DOHH2 (cell line): ENCODE measurements around the gene HOXB7.

Experiments
- H3F3A ChIP-seq: fragments of 200-600 bp; sonication (generic), shearing (Covaris generic); 2 replicates; pipeline ENCODE4 v1.6.0; 2016; ENCODE audit warnings: antibody characterized with exemption, mild to moderate bottlenecking; ENCODE audit not compliant: control insufficient read depth, insufficient read depth
- H3K27ac ChIP-seq: fragments of 200-600 bp; sonication (generic); 2 replicates; pipeline ENCODE4 v1.5.1; 2014; ENCODE audit warnings: low read depth, mild to moderate bottlenecking, low read length, moderate library complexity
- H3K27me3 ChIP-seq: fragments of 200-600 bp; sonication (generic); 2 replicates; pipeline ENCODE4 v1.6.1; 2014; ENCODE audit warnings: mild to moderate bottlenecking, low read length, mixed read lengths; ENCODE audit not compliant: control insufficient read depth
- H3K36me3 ChIP-seq: fragments of 200-600 bp; sonication (generic); 2 replicates; pipeline ENCODE4 v1.6.1; 2014; ENCODE audit warnings: mild to moderate bottlenecking, low read length, moderate library complexity, mixed read lengths; ENCODE audit not compliant: control insufficient read depth
- H3K4me1 ChIP-seq: fragments of 200-600 bp; sonication (generic); 2 replicates; pipeline ENCODE4 v1.6.1; 2014; ENCODE audit warnings: mild to moderate bottlenecking, low read length, mixed read lengths; ENCODE audit not compliant: control insufficient read depth
- H3K4me2 ChIP-seq: fragments of 200-600 bp; sonication (generic); 2 replicates; pipeline ENCODE4 v1.6.0; 2014; ENCODE audit warnings: mild to moderate bottlenecking, low read length, moderate library complexity
- H3K4me3 ChIP-seq: fragments of 200-600 bp; sonication (generic); 2 replicates; pipeline ENCODE4 v1.5.1; 2014; ENCODE audit warnings: mild to moderate bottlenecking, low read length, mixed read lengths
- H3K79me2 ChIP-seq: fragments of 200-600 bp; sonication (generic); 2 replicates; pipeline ENCODE4 v1.6.1; 2014; ENCODE audit warnings: mild to moderate bottlenecking, low read length, mixed read lengths; ENCODE audit not compliant: control insufficient read depth
- H3K9me2 ChIP-seq: fragments of 200-600 bp; sonication (generic); replicated peaks from 2 replicates; pipeline ENCODE4 v1.6.1; 2014; ENCODE audit warnings: mild to moderate bottlenecking, low read length, mixed read lengths; ENCODE audit not compliant: control insufficient read depth
- H3K9me3 ChIP-seq: fragments of 200-600 bp; sonication (generic); 2 replicates; pipeline ENCODE4 v1.6.1; 2014; ENCODE audit warnings: antibody characterized with exemption, low read length, mixed read lengths; ENCODE audit not compliant: control insufficient read depth, insufficient read depth
- H4K20me1 ChIP-seq: fragments of 200-600 bp; sonication (generic); 2 replicates; pipeline ENCODE4 v1.6.0; 2014; ENCODE audit warnings: low read depth, mild to moderate bottlenecking, antibody characterized with exemption, low read length, moderate library complexity; ENCODE audit not compliant: control insufficient read depth, insufficient read depth
- EZH2phosphoT487 ChIP-seq: fragments of 200-600 bp; sonication (generic); IDR thresholded peaks from 2 replicates; pipeline ENCODE4 v1.6.1; 2017; ENCODE audit warnings: borderline replicate concordance, mild to moderate bottlenecking, antibody characterized with exemption, low read length, moderate library complexity, mixed read lengths
- TF ChIP-seq, protein P1 (sequence below): fragments of 200-600 bp; sonication (generic); IDR thresholded peaks from one replicate; pipeline ENCODE4 v1.5.1; 2014; ENCODE audit warnings: antibody characterized with exemption, mild to moderate bottlenecking, low read depth, low read length; ENCODE audit not compliant: poor library complexity, severe bottlenecking

HOXB7 gene

DNA sequence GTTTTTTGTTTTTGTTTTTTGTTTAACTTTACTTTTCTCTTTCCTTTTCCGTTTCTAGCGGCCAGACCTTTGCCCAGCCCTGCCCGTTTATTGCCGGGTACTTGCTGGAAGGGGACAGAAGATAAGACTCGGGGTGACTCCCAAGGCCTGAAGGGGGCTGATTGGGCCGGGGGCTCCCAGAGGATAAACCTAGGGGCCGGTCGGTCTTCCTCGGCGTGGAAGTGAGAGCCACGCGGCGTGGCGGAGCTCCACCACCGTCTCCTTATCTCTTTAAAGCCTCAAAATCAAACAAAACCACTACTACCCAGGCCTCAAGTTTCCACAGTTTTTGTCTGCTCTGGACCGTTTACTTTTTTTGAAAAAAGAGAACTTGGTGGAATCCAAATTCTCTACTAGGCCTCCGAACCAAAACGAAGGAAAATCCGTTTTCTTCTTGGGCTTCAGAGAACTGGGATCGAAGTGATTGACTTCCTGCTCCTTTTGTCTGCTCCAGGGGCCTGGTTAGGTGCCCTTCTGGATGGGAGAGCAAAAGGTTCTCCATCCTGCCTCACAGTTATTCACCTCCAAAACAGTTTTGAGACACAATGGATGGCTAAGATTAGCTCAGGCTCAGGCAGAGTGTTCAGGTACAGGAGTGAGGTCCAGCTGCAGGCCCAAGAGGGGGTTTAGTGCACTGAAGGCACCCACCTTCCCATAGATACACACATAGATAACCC, 23.8 kb upstream of the HOXB7 start:
- H3K27ac ChIP-seq, result no peak overlapping the region
- H4K20me1 ChIP-seq, result no peaks in the 10 kb centered on the region
- no peaks in the 10 kb centered on the region for H3K9me2 ChIP-seq
- H3K9me3 ChIP-seq, result no peaks in the 10 kb centered on the region
- no peaks in the 10 kb centered on the region for H3K79me2 ChIP-seq
- H3K27me3 ChIP-seq, result peaks cover 60% of the 10 kb centered on the region
- no peaks in the 10 kb centered on the region for H3F3A ChIP-seq
- H3K4me1 ChIP-seq, result peaks cover 8% of the 10 kb centered on the region
- H3K36me3 ChIP-seq, result no peaks in the 10 kb centered on the region
- H3K4me3 ChIP-seq, result no peak overlapping the region
- no peak overlapping the region for H3K4me2 ChIP-seq
- TF ChIP-seq EZH2phosphoT487, result no peak
- TF ChIP-seq, protein P1, sequence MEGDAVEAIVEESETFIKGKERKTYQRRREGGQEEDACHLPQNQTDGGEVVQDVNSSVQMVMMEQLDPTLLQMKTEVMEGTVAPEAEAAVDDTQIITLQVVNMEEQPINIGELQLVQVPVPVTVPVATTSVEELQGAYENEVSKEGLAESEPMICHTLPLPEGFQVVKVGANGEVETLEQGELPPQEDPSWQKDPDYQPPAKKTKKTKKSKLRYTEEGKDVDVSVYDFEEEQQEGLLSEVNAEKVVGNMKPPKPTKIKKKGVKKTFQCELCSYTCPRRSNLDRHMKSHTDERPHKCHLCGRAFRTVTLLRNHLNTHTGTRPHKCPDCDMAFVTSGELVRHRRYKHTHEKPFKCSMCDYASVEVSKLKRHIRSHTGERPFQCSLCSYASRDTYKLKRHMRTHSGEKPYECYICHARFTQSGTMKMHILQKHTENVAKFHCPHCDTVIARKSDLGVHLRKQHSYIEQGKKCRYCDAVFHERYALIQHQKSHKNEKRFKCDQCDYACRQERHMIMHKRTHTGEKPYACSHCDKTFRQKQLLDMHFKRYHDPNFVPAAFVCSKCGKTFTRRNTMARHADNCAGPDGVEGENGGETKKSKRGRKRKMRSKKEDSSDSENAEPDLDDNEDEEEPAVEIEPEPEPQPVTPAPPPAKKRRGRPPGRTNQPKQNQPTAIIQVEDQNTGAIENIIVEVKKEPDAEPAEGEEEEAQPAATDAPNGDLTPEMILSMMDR, result no peak

DNA sequence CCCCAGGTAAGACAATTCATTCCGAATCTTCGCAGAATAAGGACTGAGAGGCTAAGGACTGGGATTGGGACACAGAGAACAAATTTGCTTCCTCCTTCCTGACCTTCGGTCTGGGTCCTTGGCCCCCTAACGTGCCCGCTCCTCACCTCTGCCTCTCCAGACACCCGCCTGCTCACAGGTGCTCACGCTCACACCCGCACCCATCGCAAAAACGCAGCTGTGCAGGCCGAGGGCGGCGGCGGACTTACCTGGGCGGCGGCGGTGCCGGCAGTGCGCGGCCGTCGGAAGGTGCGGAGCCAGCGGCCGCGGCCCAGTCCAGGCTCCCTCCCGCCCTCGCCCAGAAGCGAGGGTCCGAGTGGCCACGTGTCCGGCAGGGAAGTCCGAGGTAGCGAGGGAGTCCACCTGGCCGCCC, 22.5 kb upstream of the HOXB7 start:
- no peak overlapping the region for H3K4me3 ChIP-seq
- no peaks in the 10 kb centered on the region for H3F3A ChIP-seq
- no peak for TF ChIP-seq EZH2phosphoT487
- TF ChIP-seq, protein P1, result no peak
- H3K79me2 ChIP-seq, result no peaks in the 10 kb centered on the region
- peaks cover 57% of the 10 kb centered on the region for H3K27me3 ChIP-seq
- H3K36me3 ChIP-seq, result no peaks in the 10 kb centered on the region
- H3K4me1 ChIP-seq, result peaks cover 8% of the 10 kb centered on the region
- no peaks in the 10 kb centered on the region for H4K20me1 ChIP-seq
- H3K27ac ChIP-seq, result no peak overlapping the region
- H3K9me3 ChIP-seq, result no peaks in the 10 kb centered on the region
- no peaks in the 10 kb centered on the region for H3K9me2 ChIP-seq
- no peak overlapping the region for H3K4me2 ChIP-seq

- H3F3A ChIP-seq, result no peaks in the 10 kb centered on the region
- no peaks in the 10 kb centered on the region for H3K79me2 ChIP-seq
- H3K4me3 ChIP-seq, result no peak overlapping the region
- no peaks in the 10 kb centered on the region for H3K9me3 ChIP-seq
- peaks cover 8% of the 10 kb centered on the region for H3K4me1 ChIP-seq
- no peak overlapping the region for H3K4me2 ChIP-seq
- H3K27me3 ChIP-seq, result peaks cover 54% of the 10 kb centered on the region
- no peaks in the 10 kb centered on the region for H3K9me2 ChIP-seq
- TF ChIP-seq, protein P1, result no peak
- TF ChIP-seq EZH2phosphoT487, result no peak
- no peaks in the 10 kb centered on the region for H3K36me3 ChIP-seq
- H4K20me1 ChIP-seq, result no peaks in the 10 kb centered on the region
- H3K27ac ChIP-seq, result no peak overlapping the region
Observed at GRCh38 chr17:48632579-48633265, 21.9 kb upstream of the HOXB7 start.
